GM21529 (cell line): Measurements from ENCODE around the gene PTPN14.

Experiments used
- ATAC-seq: cut with Tn5 transposase; IDR thresholded peaks from one replicate; pipeline ENCODE4 v1.9.1; 2021; ENCODE audit not compliant: unreplicated experiment

PTPN14 gene

DNA sequence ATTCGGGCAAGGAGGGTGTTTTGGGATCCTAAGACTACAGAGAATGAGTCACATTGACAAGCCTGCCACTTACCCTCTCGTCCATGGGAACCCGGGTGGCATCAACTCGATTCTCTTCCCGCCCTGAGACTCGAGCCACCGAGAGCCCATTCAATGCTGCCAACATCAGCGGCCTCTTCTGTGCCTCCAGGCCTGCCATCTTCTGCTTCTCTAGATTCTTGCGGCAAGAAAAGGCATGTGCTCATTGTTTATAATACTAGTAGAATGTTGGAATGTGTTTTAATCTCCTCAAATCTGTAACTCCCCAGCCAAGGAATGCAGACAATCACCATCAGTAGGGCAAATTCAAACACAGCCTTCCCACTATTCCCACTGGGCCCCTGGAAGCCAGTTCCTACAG lies 173.5 kb downstream of the PTPN14 start:
- ATAC-seq = no peak

DNA sequence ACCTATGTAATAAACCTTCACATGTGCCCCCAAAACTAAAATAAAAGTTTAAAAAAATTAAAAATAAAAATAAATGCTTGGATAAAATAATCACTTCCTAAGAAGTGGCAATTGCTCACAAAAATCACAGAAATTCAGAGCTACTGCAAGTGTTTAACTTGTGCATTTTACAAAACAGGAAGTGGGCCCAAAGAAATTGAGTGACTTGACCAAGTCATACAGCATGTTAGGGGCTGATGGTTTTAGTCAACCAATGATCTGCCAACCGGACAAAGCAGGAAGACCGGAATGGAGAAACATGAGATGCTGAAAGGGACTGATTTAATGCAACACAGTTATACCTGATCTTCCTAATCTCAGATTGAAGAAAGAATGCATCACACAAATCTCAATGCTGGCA lies 173.9 kb downstream of the PTPN14 start:
- ATAC-seq = no peak

DNA sequence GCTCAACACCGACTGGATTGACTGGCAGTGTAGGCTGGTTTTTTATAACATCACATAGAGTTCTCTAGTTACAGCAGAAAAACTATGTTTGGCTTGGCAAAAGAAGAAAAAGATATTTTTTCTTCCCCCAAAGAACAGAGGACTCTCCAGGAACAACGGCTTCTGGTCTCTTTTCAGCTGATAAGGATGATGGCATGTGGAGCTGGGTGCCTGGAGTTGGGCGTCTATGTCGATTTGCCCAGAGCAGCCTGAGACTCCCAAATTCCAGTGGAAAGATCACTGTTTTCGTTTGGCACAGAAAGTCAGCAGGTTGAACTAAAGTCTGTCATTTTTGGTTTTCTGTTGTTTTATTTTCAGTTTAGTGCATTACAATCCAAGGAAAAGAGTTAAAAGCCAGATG lies 179.3 kb downstream of the PTPN14 start:
- no peak for ATAC-seq

- no peak for ATAC-seq
Observed at GRCh38 chr1:214370615-214371014, 180.8 kb downstream of the PTPN14 start.

DNA sequence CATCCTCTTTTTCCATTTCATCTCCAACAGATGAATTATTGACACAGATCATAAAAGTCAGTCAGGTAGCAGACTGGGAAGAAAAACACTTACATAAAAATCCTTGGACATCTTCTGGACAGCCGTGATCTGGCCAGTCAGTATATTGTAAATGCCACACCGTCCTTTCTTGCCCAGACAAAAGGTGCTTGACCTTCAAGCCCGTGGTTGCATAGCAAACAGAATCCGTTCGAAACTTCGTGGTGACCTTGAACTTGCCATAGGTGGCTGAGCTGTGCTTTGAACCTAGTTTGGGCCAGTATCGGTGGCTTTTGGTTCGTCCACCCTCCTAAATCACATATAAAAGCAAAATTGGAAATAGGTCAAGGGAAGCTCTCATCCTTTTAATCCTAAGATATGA lies 182.0 kb downstream of the PTPN14 start:
- ATAC-seq = no peak

GRCh38 chr1:214367841-214368240 lies 183.6 kb downstream of the PTPN14 start:
- no peak for ATAC-seq

GRCh38 chr1:214364786-214365295 lies 186.6 kb downstream of the PTPN14 start:
- no peak for ATAC-seq

- no peak for ATAC-seq
Observed at GRCh38 chr1:214364386-214364785, 187.0 kb downstream of the PTPN14 start.

DNA sequence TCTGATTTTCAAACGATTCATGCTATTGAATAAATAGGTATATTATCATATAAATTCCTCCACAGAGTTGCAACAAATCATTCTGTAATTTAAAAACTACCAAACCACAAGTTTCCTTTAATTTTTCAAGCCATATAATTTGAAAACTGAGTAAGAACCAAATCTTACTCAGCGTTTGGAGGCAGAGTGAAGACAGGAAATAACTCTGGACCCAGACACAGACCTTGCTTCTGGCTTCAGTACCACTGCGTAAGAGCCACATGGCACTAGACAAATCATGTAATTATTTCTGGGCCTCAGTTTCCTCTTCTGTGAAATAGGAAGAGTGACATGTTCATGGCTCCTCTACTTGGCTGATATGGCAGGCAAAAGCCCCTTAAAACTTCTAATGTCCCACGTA lies 188.0 kb downstream of the PTPN14 start:
- no peak for ATAC-seq

- ATAC-seq = no peak
Observed at GRCh38 chr1:214362188-214362882, 189.1 kb downstream of the PTPN14 start.

GRCh38 chr1:214361636-214362035 lies 189.8 kb downstream of the PTPN14 start:
- ATAC-seq = no peak

- ATAC-seq = no peak
Observed at GRCh38 chr1:214360525-214361164, 190.8 kb downstream of the PTPN14 start.

DNA sequence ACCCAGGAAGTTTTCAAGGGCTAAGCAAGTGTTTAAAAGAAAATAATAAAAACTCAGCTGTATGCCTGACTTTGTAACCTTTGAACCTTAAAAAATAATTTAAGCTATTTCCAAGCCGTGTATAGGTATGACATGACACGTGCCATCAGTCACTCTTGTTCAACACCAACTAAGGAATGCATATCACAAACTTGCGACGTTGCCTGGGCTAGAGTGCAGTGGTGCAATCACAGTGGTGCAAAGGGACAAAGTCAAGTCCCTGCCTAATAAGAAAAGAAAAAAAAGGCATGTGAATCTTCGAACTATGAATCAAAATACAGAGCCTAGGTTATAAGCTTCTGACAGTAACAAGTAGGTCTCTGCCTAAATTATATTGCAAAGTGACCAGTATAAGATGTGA lies 191.3 kb downstream of the PTPN14 start:
- ATAC-seq = no peak

DNA sequence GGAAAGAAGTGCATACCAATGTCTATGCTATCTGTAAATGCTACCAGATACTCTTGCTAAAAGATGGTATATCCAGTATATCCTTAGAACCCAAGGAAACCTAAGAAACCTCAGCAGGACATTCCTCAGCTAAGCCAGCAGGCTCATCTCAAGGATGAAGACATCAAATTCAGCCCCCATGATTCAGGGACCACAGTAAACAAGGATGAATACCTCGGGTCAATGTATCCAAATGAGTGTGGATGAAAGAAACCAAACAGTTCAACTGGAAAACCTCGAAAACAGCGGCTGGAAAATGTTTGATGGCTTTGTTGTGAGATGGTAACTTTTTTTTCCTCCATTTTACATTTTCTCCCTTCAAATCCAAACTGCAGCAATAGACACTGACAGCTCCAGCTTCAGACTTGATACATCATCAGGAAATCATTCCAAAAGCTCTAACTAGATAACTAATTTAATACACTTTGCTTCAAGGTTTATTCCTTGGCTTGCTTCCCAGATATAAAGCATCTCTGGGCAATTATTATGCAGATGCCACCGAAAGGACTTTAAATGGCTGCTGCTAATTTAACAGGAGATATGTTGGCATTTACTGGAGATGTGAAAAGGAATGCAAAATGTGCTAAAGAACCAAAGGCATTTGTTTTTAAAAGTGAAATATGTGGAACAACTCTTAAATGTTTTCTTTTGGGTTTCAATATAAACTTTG lies 196.8 kb downstream of the PTPN14 start:
- ATAC-seq = no peak

- no peak for ATAC-seq
Observed at GRCh38 chr1:214352838-214353237, 198.6 kb downstream of the PTPN14 start.

DNA sequence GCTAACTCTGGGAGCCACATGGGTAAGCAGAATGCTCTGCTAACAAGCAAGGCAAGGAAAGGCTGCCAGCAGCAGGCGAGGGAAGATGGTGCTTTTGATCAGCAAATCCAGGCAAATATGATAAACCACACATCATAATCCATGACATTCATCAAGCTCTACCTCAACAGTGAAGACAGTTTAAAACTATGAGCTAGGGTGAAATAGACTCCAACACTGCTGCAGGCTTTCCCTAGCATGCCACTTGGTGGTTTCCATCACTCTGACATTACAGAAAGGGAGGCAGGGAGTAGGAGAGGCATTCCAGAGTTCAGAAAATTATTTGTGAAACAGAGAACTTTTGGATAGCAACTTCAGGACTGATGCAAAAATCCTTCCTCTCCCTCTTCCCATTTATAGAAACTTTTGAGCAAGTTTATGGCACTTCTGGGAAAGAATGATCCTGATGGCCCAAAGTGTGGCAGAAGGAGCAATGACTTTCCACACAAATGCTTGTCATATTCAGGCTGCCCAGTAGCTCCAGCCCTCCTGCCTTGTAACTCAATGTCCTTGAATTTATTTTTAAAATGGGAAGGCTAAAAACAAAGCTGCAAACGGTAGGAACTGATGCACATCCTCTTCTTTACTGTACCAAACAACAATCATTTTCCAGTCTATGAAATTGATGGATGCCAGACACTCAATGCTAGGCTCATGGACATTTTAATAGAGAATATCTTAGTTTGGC lies 199.7 kb downstream of the PTPN14 start:
- no peak for ATAC-seq

DNA sequence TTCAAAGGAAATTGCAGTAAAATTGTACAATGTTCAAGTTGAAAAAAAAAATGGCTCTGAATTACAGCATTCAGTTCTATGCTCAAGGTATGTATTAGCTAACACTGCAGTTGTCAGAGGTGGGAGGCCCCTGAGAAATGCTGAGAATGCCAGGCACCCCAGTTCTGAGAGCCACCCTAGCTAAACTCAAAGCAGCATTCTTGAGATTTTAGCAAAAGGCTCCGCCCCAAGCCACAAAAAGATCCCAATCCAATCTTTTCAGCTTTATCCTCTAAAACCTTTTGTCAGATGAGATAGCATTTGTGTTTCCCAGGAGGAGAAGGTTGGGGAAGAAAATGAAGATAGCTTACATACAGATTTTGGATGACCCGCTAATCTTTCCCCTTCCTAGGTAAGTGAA lies 201.6 kb downstream of the PTPN14 start:
- ATAC-seq = no peak

DNA sequence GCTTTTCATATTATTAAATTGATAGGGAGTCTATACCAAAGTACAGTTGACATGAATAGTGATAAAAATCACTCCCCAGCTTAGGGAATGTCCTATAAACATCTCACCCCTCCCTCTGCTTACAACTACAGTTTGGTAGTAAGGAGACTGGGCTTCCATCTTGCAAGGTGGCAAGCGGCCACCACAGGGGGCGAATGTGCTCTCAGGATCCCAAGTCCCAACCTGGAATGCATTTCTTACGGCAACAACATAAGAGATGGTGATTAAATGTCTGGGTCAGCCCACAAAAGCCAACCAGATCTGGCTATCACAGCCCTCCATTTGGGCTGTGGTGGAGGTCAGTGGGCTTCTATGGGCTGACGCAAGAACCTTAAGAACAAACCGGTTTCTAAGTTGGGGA lies 202.4 kb downstream of the PTPN14 start:
- ATAC-seq = no peak

DNA sequence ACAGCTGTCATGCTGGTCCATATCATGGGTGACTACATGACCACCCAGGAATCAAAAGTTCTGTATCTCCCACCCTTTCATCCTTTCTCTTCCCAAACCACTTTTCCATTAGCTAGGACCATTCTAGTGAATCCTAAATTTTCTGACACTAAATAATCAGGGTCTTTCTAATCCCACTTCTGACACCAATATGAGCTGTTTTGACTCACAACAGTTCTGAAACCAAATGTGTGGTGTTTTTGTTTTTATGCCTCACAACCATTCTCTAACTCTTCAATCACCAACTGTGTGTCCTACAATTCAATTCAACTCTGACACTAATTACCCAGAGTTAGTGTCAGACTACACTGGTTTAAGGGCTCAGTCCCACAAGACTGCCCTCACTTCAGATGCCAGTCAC lies 206.5 kb downstream of the PTPN14 start:
- ATAC-seq = no peak

GRCh38 chr1:214342525-214342924 lies 208.9 kb downstream of the PTPN14 start:
- no peak for ATAC-seq

DNA sequence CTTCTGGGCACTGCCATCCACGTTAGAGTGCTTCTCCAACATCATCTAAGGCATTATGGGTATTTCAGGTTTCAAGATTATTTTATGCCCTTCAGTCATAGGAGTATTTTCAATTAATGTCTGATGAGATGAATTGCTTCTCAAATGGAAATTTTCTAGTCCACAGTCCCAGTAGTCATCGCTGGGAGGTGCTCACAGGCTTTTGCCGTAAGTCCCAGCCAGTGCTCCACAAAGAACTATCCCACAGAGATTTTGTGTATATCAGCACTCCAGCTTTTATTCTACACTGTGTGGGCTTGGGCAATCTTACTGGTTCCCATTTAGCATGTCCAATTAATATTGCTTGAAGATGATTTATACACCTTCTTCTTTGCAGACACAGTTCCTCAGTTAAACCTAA lies 209.5 kb downstream of the PTPN14 start:
- no peak for ATAC-seq
